HL-60 (cell line): ENCODE measurements around the gene LRPAP1.

ENCODE experiments used
- DNase-seq, 2 experiments: peaks; one replicate each; pipeline ENCODE4 v3.0.0-alpha.2; 2010 to 2020; ENCODE audit warnings: low read depth in 1 of 2, low spot score in 1 of 2
- H3K27ac ChIP-seq: fragments of 250-450 bp; sonication (Bioruptor Pico); replicated peaks from 2 replicates; pipeline ENCODE4 v1.5.1; 2020; ENCODE audit warnings: mild to moderate bottlenecking, moderate library complexity
- H3K27me3 ChIP-seq: fragments of 250-450 bp; sonication (Bioruptor Pico); 2 replicates; pipeline ENCODE4 v1.5.1; 2021; ENCODE audit warnings: mild to moderate bottlenecking, moderate library complexity; ENCODE audit not compliant: insufficient read depth, poor library complexity, severe bottlenecking
- H3K4me3 ChIP-seq: replicated peaks from 2 replicates; pipeline ENCODE4 v1.5.1; 2011; ENCODE audit warnings: mild to moderate bottlenecking, control low read depth, low read length; ENCODE audit not compliant: insufficient read depth
- CTCF ChIP-seq: IDR thresholded peaks from one replicate; pipeline ENCODE4 v1.5.1; 2011; ENCODE audit warnings: low read length, control low read depth, inconsistent platforms; ENCODE audit not compliant: insufficient read depth
- GABPA ChIP-seq: IDR thresholded peaks from 2 replicates; pipeline ENCODE4 v1.6.1; 2012; ENCODE audit warnings: low read depth
- POLR2AphosphoS5 ChIP-seq: IDR thresholded peaks from 2 replicates; pipeline ENCODE4 v1.6.1; 2012; ENCODE audit warnings: low read depth
- REST ChIP-seq: IDR thresholded peaks from 2 replicates; pipeline ENCODE4 v1.6.1; 2012; ENCODE audit warnings: low read depth; ENCODE audit not compliant: insufficient replicate concordance
- SPI1 ChIP-seq: IDR thresholded peaks from 2 replicates; pipeline ENCODE4 v1.6.1; 2012; ENCODE audit warnings: low read depth, mild to moderate bottlenecking, borderline replicate concordance

Gene LRPAP1

GRCh38 chr4:3498901-3499510, 33.2 kb downstream of the LRPAP1 start:
- Histone ChIP-seq H3K27me3 (no peaks in the 10 kb centered on the region), H3K27ac (no peak overlapping the region), H3K4me3 (no peak overlapping the region)
- TF ChIP-seq REST, result no peak
- no peak for TF ChIP-seq CTCF
- TF ChIP-seq SPI1, result no peak
- no peak for TF ChIP-seq GABPA
- no peak for TF ChIP-seq POLR2AphosphoS5
- no peak for DNase-seq

GRCh38 chr4:3498407-3498806, 33.8 kb downstream of the LRPAP1 start:
- H3K4me3 ChIP-seq, result no peak overlapping the region
- TF ChIP-seq CTCF (no peak), SPI1 (no peak), GABPA (no peak), REST (no peak), POLR2AphosphoS5 (no peak)
- H3K27me3 ChIP-seq, result peaks cover 1% of the 10 kb centered on the region
- H3K27ac ChIP-seq, result no peak overlapping the region
- no peak for DNase-seq

- TF ChIP-seq SPI1 (no peak), CTCF (no peak), GABPA (no peak), POLR2AphosphoS5 (no peak)
- no peak for DNase-seq
- no peak overlapping the region for H3K27ac ChIP-seq
- H3K27me3 ChIP-seq, result peaks cover 3% of the 10 kb centered on the region
- H3K4me3 ChIP-seq, result no peak overlapping the region
Measured at GRCh38 chr4:3497523-3498389, 34.5 kb downstream of the LRPAP1 start.
